Measurements from ENCODE around the gene SCT.

DNA sequence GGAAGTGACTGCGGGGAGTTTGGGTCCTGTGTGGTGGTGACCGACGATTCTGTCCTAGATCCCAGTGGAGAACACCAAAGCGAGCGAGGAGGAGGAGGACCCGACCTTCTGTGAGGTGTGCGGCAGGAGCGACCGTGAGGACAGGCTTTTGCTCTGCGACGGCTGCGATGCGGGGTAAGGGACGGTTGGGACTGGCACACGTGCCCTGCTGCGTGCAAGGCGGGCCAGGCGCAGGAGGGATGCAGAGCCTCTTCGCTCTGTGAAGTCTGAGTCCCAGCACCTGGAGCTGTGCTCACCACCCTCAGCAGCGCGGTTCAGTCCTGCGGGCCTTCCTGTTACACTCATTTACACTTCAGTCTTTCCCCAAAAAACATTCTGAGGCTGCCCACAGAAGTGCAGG lies 34.5 kb downstream of the SCT start:
- TF ChIP-seq TAF1 (IDR thresholded peaks at IDR 0.05; ENCODE audit: borderline replicate concordance, insufficient read depth, low read length) (no peak), POLR2AphosphoS5 (IDR thresholded peaks at IDR 0.05; ENCODE audit: low read depth, low read length) (no peak), SIN3A (IDR thresholded peaks at IDR 0.05; ENCODE audit: borderline replicate concordance, insufficient read depth, low read length) (no peak), REST (IDR thresholded peaks at IDR 0.05; ENCODE audit: insufficient read depth in 1 of 2, low read depth in 2 of 2, low read length in 2 of 2) (no peak), FOXP2 (optimal IDR thresholded peaks at IDR 0.05; ENCODE audit: borderline replicate concordance, extremely low read depth, extremely low read length, insufficient read depth) (no peak)
